Smooth muscle cell (in vitro differentiated cells): Measurements from ENCODE around the gene NTF3. TPM values are rescaled to one million over a fixed set of nuclear protein-coding genes. Genes with fewer than 3 reads are reported as not detected.

Experiments
- DNase-seq: peaks from one replicate; lab custom pipeline; 2025; ENCODE audit not compliant: unreplicated experiment; lab: John Stamatoyannopoulos, UW
- H2AFZ ChIP-seq: fragments of 200-600 bp; sonication (generic); 2 replicates; pipeline ENCODE4 v1.6.0; 2016; ENCODE audit warnings: antibody characterized with exemption, low read depth, mild to moderate bottlenecking
- H3F3A ChIP-seq: fragments of 200-600 bp; sonication (generic); 2 replicates; pipeline ENCODE4 v1.6.0; 2017; ENCODE audit warnings: antibody characterized with exemption, low read depth
- H3K27ac ChIP-seq: fragments of 200-600 bp; sonication (generic); 2 replicates; pipeline ENCODE4 v1.5.1; 2016; ENCODE audit warnings: low read depth, mild to moderate bottlenecking
- H3K27me3 ChIP-seq: fragments of 200-600 bp; sonication (generic); 2 replicates; pipeline ENCODE4 v1.6.1; 2016; ENCODE audit warnings: low read depth, mild to moderate bottlenecking
- H3K36me3 ChIP-seq: fragments of 200-600 bp; sonication (generic); 2 replicates; pipeline ENCODE4 v1.5.1; 2016; ENCODE audit warnings: low read depth
- H3K4me1 ChIP-seq: fragments of 200-600 bp; sonication (generic); 2 replicates; pipeline ENCODE4 v1.5.1; 2016; ENCODE audit warnings: low read depth
- H3K4me2 ChIP-seq: fragments of 200-600 bp; sonication (generic); 2 replicates; pipeline ENCODE4 v1.6.0; 2016; ENCODE audit warnings: mild to moderate bottlenecking
- H3K4me3 ChIP-seq: fragments of 200-600 bp; sonication (generic); 2 replicates; pipeline ENCODE4 v1.5.1; 2016; ENCODE audit warnings: mild to moderate bottlenecking
- H3K79me2 ChIP-seq: fragments of 200-600 bp; sonication (generic); 2 replicates; pipeline ENCODE4 v1.6.0; 2016; ENCODE audit warnings: low read depth, mild to moderate bottlenecking
- H3K9ac ChIP-seq: fragments of 200-600 bp; sonication (generic); 2 replicates; pipeline ENCODE4 v1.6.0; 2016; ENCODE audit warnings: low read depth
- H3K9me3 ChIP-seq: fragments of 200-600 bp; sonication (generic); replicated peaks from 2 replicates; pipeline ENCODE4 v1.5.1; 2016; ENCODE audit warnings: low read depth
- H4K20me1 ChIP-seq: fragments of 200-600 bp; sonication (generic); 2 replicates; pipeline ENCODE4 v1.6.0; 2016; ENCODE audit warnings: low read depth
- CTCF ChIP-seq: fragments of 200-600 bp; sonication (generic); IDR thresholded peaks from 2 replicates; pipeline ENCODE4 v1.5.1; 2017; ENCODE audit warnings: borderline replicate concordance, mild to moderate bottlenecking, antibody characterized with exemption; ENCODE audit not compliant: insufficient read depth, poor library complexity, severe bottlenecking
- WGBS: methylation state at CpG from one replicate; pipeline ENCODE4 v1.1.7; 2016; ENCODE audit warnings: low lambda C conversion rate; 5-methylcytosine and 5-hydroxymethylcytosine counted together
- polyA plus RNA-seq: library from polyadenylated mRNA; unstranded; fragments of >200 nt; fragmentation: Nextera tagmentation; extraction: Ambion mirVana; gene quantifications from 2 replicates; pipeline ENCODE4 v1.2.1, GENCODE V29; 2016
- total RNA-seq: library from RNA; depleted of rRNA; stranded (reverse); fragments of >200 nt; gene quantifications from 2 replicates; pipeline ENCODE4 v1.2.3, GENCODE V29; 2014

Gene NTF3
- total and polyA plus RNA-seq, 2 experiments from 2014 or later = 1.1 to 3.4 TPM

- Histone ChIP-seq H3K9me3 (no peaks in the 10 kb centered on the region), H3F3A (no peaks in the 10 kb centered on the region), H3K4me3 (no peak overlapping the region), H3K27me3 (no peaks in the 10 kb centered on the region), H3K4me2 (no peak overlapping the region), H2AFZ (no peak overlapping the region), H3K36me3 (no peaks in the 10 kb centered on the region), H3K27ac (no peak overlapping the region), H4K20me1 (no peaks in the 10 kb centered on the region), H3K79me2 (no peaks in the 10 kb centered on the region), H3K4me1 (peaks cover 9% of the 10 kb centered on the region), H3K9ac (no peak overlapping the region)
- TF ChIP-seq CTCF = no peak
- 82% methylated on average over 8 of the region's 8 CpGs for WGBS
- no peak for DNase-seq
Observed at GRCh38 chr12:5518584-5519365, 86.9 kb downstream of the NTF3 start.

DNA sequence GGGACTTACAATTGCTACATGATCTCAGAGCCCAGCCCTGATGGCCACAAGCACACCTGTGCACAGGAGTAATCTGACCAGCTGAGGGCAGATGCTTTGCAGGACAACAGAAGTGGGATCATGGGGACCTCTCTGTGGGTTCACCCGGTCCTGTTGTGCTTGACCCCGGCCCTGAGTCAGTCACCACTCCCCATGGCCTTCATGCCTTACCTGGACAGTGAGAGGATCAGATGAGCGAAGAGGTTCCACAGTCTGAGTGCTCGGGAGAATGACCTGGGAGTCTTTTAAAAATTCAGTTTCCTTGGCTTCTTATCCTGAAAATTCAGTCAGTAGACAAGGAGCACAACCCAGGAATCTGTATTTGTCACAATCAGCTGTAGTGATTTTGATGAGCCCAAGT lies 88.1 kb downstream of the NTF3 start:
- Histone ChIP-seq H3K4me2 (no peak overlapping the region), H4K20me1 (no peaks in the 10 kb centered on the region), H2AFZ (no peak overlapping the region), H3F3A (no peaks in the 10 kb centered on the region), H3K4me1 (peaks cover 9% of the 10 kb centered on the region), H3K36me3 (no peaks in the 10 kb centered on the region), H3K9ac (no peak overlapping the region), H3K27ac (no peak overlapping the region), H3K79me2 (no peaks in the 10 kb centered on the region), H3K27me3 (no peaks in the 10 kb centered on the region), H3K4me3 (no peak overlapping the region), H3K9me3 (no peaks in the 10 kb centered on the region)
- 99% methylated on average over 4 of the region's 4 CpGs for WGBS
- no peak for TF ChIP-seq CTCF
- no peak for DNase-seq

DNA sequence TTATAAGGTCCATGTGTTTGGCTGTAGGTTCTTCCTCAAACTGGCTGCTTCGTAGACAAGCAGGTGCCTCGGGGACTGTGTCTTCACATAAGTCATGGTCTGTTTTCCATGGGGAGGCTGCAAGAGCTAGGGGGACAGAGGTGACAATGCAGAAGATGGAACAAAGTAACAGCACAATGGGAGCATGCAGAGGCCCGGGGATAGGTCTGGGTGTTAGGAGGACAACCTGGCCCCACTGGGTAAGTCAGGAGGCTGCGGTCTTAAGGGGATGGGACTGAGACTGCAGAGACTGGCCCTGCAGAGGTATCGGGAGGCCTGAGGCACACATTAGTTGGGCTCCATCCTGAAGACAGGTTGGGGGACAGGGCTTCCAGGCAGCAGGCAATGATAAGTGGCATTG lies 88.9 kb downstream of the NTF3 start:
- Histone ChIP-seq H3K9me3 (no peaks in the 10 kb centered on the region), H3K79me2 (no peaks in the 10 kb centered on the region), H3K4me1 (peaks cover 9% of the 10 kb centered on the region), H4K20me1 (no peaks in the 10 kb centered on the region), H3K27ac (no peak overlapping the region), H3F3A (no peaks in the 10 kb centered on the region), H3K36me3 (no peaks in the 10 kb centered on the region), H3K27me3 (no peaks in the 10 kb centered on the region), H3K4me3 (no peak overlapping the region), H3K4me2 (no peak overlapping the region), H2AFZ (no peak overlapping the region), H3K9ac (no peak overlapping the region)
- TF ChIP-seq CTCF = no peak
- DNase-seq = no peak
- WGBS = 95% methylated on average over 5 of the region's 5 CpGs
